Nephron (organoid): Measurements from ENCODE around the gene CECR2.
A peak's percentile ranks its signal among the peaks of the same experiment; 100 is the strongest.

Experiments
- H3K27ac Mint-ChIP-seq, 3 experiments: 2 replicates each; pipeline ENCODE4 v1.8.0; 2020; ENCODE audit warnings: mixed read lengths in 3 of 3, mild to moderate bottlenecking in 2 of 3, moderate library complexity in 1 of 3
- H3K27me3 Mint-ChIP-seq: 2 replicates; pipeline ENCODE4 v1.8.0; 2021; ENCODE audit warnings: low read depth, mild to moderate bottlenecking, moderate library complexity, mixed read lengths
- H3K36me3 Mint-ChIP-seq: 2 replicates; pipeline ENCODE4 v1.8.0; 2020; ENCODE audit warnings: low read depth, mixed read lengths
- H3K4me1 Mint-ChIP-seq: 2 replicates; pipeline ENCODE4 v1.8.0; 2020; ENCODE audit warnings: mixed read lengths
- H3K4me3 Mint-ChIP-seq, 3 experiments: 2 replicates each; pipeline ENCODE4 v1.8.0; 2020; ENCODE audit warnings: mild to moderate bottlenecking in 3 of 3, mixed read lengths in 3 of 3, moderate library complexity in 2 of 3
- H3K9me3 Mint-ChIP-seq: 2 replicates; pipeline ENCODE4 v1.8.0; 2020; ENCODE audit warnings: mixed read lengths
- TF ChIP-seq, protein P1 (sequence below), 3 experiments: fragments of 200-600 bp; sonication (generic); IDR thresholded peaks; one replicate each; pipeline ENCODE4 v1.5.0; 2021; ENCODE audit warnings: antibody characterized with exemption in 3 of 3; ENCODE audit not compliant: unreplicated experiment in 3 of 3

The CECR2 gene

DNA sequence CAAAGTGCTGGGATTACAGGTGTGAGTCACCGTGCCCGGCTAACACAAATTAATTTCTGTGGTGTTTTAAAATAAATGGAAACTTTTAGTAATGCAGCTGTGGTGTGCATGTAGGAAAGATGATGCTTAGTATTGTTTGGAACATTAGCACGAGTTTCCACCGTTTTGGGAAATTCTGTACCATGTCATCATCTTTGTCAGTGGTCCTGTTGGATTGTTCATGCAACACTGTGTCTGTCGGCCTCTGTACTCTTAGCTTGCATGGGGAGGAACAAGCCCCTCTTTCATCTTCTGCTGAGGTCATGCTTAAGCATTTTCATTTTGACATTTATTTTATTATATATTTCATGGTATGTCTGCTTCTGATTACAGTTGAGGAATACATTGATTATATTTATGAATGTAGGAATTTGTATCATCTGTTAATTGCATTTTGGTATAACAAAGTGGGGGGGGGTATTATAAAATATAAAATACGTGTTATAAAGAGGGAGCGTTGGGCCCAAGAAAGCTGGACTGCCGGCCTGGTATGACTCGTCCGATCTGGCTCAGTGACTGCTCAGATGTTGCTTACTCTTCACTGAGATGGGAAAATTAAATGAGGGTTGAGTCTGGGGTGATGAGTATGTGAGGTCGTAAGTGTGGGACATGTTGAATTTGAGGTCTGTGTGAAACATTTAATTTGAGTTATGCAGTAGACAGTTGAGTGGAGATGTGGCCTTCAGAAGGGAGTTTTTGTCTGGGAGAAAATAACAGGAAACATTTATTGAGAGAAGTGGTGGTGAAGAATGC, 28.7 kb downstream of the CECR2 start:
- H3K27ac Mint-ChIP-seq, result no peak overlapping the region
- peaks cover 29% of the 10 kb centered on the region for H3K4me1 Mint-ChIP-seq

DNA sequence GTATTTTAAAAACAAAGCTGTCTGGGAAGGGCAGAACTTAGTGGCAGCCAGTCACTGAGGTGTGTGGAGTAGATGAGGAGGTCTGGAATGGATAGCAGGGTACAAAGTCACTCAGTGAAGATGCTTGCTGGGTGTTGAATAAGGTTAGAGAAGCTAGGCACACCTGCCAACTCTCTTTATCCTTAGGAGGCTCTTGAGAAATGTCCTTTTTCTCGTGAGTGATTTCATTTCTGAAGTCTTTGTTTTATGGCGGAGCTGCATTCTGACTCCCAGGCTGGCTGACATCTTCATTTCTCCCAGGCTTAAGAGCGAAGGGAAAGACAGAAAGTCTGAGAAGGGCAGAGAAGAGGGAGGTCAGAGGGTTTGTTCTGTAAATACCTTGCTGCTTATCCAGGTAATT, 31.0 kb downstream of the CECR2 start:
- H3K27ac Mint-ChIP-seq, result peak overlapping the region in 1 of 3 experiments; percentile 45
- H3K27me3 Mint-ChIP-seq, result no peaks in the 10 kb centered on the region
- no peaks in the 10 kb centered on the region for H3K9me3 Mint-ChIP-seq
- H3K4me3 Mint-ChIP-seq, result no peak overlapping the region
- H3K36me3 Mint-ChIP-seq, result peaks cover 3% of the 10 kb centered on the region
- TF ChIP-seq, protein P1, sequence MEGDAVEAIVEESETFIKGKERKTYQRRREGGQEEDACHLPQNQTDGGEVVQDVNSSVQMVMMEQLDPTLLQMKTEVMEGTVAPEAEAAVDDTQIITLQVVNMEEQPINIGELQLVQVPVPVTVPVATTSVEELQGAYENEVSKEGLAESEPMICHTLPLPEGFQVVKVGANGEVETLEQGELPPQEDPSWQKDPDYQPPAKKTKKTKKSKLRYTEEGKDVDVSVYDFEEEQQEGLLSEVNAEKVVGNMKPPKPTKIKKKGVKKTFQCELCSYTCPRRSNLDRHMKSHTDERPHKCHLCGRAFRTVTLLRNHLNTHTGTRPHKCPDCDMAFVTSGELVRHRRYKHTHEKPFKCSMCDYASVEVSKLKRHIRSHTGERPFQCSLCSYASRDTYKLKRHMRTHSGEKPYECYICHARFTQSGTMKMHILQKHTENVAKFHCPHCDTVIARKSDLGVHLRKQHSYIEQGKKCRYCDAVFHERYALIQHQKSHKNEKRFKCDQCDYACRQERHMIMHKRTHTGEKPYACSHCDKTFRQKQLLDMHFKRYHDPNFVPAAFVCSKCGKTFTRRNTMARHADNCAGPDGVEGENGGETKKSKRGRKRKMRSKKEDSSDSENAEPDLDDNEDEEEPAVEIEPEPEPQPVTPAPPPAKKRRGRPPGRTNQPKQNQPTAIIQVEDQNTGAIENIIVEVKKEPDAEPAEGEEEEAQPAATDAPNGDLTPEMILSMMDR (IDR thresholded peaks at IDR 0.05; ENCODE audit: unreplicated experiment in 3 of 3), result no peak
- H3K4me1 Mint-ChIP-seq, result peaks cover 39% of the 10 kb centered on the region

More for the DNA sequence above, 28.7 kb downstream of the CECR2 start:
- TF ChIP-seq, protein P1 (IDR thresholded peaks at IDR 0.05; ENCODE audit: unreplicated experiment in 3 of 3), result no peak
- Mint-ChIP-seq H3K36me3 (peaks cover 3% of the 10 kb centered on the region), H3K4me3 (no peak overlapping the region), H3K27me3 (no peaks in the 10 kb centered on the region), H3K9me3 (no peaks in the 10 kb centered on the region)

DNA sequence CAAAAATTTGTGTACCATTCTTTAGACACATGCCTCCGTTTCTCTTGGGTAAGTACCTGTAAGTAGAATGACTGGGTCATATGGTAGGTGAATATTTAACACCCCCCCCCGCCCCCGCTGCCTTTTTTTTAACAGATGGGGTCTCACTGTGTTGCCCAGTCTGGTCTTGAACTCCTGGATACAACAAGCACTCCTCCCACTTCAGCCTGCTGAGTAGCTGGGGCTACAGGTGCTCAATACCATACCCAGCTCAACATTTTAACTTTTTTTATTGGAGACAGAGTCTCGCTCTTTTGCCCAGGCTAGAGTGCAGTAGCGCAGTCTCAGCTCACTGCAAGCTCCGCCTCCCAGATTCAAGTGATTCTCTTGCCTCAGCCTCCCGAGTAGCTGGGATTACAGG, 32.5 kb downstream of the CECR2 start:
- H3K27ac Mint-ChIP-seq, result no peak overlapping the region
- H3K9me3 Mint-ChIP-seq, result no peaks in the 10 kb centered on the region
- peaks cover 3% of the 10 kb centered on the region for H3K36me3 Mint-ChIP-seq
- H3K27me3 Mint-ChIP-seq, result no peaks in the 10 kb centered on the region
- TF ChIP-seq, protein P1 (IDR thresholded peaks at IDR 0.05; ENCODE audit: unreplicated experiment in 3 of 3), result no peak
- peaks cover 42% of the 10 kb centered on the region for H3K4me1 Mint-ChIP-seq
- H3K4me3 Mint-ChIP-seq, result no peak overlapping the region

DNA sequence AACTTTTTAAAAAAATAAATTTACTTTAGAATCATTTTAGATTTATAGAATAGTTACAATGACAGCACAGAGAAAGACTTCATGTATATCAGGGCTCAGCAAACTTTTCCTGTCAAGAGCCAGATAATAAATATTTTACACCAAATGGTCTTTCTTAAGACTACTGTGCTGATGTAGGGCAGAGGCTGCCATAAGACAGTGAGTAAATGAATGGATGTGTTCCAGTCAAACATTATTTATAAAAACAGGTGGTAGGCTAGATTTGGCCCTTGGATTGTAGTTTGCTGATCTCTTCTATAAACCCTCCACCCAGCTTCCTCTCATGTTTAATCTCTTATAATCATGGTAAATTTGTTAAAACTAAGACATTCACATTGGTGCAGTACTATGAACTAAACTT, 33.0 kb downstream of the CECR2 start:
- Mint-ChIP-seq H3K9me3 (no peaks in the 10 kb centered on the region), H3K4me3 (peak overlapping the region in 1 of 3 experiments; percentile 17), H3K4me1 (peaks cover 48% of the 10 kb centered on the region), H3K27me3 (no peaks in the 10 kb centered on the region), H3K36me3 (peaks cover 3% of the 10 kb centered on the region), H3K27ac (peak overlapping the region in 2 of 3 experiments; percentile 38 to 59)
- TF ChIP-seq, protein P1 (IDR thresholded peaks at IDR 0.05; ENCODE audit: unreplicated experiment in 3 of 3), result no peak

DNA sequence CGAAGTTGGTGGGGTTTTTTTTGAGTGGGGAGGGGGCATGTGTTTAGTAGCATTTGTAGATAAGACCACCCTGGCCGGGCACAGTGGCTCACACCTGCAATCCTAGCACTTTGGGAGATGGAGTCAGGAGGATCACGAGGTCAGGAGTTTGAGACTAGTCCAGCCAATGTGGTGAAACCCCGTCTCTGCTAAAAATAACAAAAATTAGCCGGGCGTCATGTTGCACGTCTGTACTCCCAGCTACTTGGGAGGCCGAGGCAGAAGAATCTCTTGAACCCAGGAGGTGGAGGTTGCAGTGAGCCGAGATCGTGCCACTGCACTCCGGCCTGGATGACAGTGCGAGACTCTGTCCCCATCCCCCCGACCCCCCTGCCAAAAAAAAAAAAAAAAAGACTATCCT, 34.6 kb downstream of the CECR2 start:
- H3K36me3 Mint-ChIP-seq, result peaks cover 3% of the 10 kb centered on the region
- H3K9me3 Mint-ChIP-seq, result no peaks in the 10 kb centered on the region
- H3K4me1 Mint-ChIP-seq, result peaks cover 58% of the 10 kb centered on the region

More for the DNA sequence above, 34.6 kb downstream of the CECR2 start:
- no peak overlapping the region for H3K4me3 Mint-ChIP-seq
- TF ChIP-seq, protein P1 (IDR thresholded peaks at IDR 0.05; ENCODE audit: unreplicated experiment in 3 of 3), result no peak
- peak overlapping the region in 1 of 3 experiments; percentile 37 for H3K27ac Mint-ChIP-seq
- no peaks in the 10 kb centered on the region for H3K27me3 Mint-ChIP-seq
